Stimulated activated CD4-positive, alpha-beta T cell treated with anti-CD3 and anti-CD28 coated beads, TNF-alpha, amount 100 ng/mL, for 1 hour (primary cell): ENCODE measurements around the gene CCDC158.
"Not testable (repeated sequence)": the region's sequence is repeated elsewhere in the genome, so short reads cannot be mapped to it uniquely, and the experiment has no call there.

Experiments used
- DNase-seq, 3 donors: peaks; one replicate each; pipeline ENCODE4 v3.0.0-alpha.2; 2020; ENCODE audit warnings: low read depth in 3 of 3, low spot score in 1 of 3

CCDC158 gene

DNA sequence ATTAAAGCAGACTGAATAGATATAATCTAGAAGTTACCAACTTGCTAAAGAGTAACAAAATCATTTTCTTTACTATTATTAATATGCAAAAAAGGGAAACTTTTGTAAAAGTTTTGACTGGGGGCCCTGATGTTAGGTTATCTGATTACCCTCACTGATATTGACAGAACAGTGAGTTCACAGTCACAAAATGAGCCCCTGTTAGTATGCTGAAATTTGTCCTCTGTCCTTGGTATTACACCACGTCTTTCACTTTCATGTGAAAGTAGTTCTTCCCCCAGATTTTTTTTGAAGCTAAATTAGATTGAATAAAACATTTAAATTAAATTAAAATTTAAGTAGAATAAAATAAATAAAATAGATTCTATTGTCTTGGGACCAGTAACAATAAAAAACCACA is 108.5 kb downstream of the CCDC158 start:
- DNase-seq, result no peak

DNA sequence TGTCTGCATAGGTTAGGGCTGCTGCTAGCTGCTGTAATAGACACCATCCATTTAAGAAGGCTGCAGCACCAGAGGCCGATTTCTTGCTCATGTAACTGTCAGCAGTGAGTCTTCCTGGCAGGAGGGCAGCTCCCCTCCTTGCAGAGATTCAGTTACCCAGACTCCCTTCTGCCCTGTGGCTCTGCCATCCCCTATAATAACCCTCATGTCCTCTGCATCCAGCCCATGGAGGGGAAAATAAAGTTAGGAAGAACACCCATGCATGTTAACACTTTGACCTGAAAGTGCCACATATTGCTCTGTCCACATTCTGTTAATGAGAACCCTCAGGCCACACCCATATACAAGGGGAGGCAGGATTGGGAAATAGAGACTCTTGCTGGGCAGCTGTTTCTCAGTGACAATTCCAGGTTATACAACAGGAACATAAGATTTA is 109.0 kb downstream of the CCDC158 start:
- no peak for DNase-seq

DNA sequence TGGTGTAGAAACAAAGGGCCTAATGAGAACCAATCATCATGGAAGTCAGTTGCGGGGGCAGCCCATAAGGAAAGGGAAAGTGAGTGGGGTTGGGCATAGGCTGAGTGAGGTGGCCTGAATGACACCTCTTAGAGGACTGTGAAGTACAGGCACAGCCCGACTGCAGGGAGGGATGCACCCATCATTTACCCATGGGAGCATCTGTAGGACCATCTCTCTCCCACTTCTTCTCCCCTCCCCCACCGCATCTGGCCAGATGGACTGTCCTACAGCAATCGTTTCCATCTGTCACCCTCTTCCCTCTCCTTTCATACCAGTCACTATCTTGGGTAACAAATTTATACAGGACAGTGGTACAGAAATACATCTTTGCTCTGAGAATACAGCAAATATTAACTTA is 110.3 kb downstream of the CCDC158 start:
- DNase-seq, result no peak

DNA sequence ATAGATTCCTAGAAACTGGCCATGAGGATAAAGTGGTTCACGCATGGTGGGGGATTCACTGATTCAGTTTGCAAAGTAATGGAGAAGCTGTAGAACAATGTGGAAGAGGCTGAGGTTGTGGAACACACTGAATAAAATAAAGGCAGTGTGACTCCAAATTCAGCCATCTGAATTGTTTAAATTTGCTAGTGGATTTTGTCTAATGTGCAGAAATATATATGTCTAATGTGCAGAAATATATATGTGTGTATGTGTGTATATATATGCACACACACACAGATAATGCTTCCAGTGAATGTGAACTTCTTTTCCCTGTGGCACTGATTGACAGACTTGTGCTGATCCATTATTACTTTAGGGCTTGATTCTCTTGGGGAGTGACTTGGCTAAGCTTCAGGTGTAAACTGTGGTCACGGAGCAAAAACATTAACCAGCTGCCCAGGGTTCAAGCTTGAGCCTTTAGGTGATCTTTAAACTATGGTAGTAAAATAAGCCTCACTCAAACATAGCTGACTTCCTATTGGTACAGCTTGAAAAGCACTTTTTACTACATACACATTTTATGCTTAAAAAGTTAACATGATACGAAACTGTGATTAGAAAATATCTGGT is 110.9 kb downstream of the CCDC158 start:
- no peak for DNase-seq

DNA sequence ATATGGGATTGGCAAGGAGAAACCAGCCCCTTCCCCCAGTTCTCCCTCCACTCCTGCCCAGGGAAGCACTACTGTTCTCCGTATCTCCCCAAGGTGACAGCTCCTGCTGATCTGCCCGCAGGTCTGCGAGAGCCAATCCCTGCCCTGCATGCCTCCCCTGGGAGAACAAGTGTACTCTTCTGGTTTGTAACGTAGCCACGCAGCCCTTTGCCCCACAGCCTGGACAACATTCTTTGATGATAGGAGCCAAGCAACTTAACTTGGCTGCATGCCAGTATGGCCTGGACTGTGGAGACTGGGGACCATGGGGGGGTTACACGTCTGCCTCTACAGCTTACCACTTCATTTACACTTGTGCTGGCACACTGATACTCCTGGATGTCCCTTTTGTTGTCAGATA is 112.4 kb downstream of the CCDC158 start:
- DNase-seq, result no peak

DNA sequence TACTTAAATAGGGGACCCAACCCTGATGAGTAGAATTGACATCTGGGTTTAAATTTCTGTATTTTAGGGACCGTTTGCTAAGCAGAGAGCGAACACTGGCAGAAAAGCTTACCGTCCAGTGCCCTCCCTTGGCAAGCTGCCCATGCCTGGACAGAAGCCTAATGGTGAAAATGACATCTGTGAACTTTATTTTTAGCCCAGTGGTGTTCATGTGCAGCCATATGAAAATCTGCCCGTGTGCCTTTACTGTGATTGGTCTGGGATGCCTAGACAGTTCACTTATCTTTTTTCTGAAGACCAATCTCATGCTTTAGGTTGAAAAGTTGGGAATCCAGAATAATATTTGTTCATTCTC is 113.3 kb downstream of the CCDC158 start:
- no peak for DNase-seq

DNA sequence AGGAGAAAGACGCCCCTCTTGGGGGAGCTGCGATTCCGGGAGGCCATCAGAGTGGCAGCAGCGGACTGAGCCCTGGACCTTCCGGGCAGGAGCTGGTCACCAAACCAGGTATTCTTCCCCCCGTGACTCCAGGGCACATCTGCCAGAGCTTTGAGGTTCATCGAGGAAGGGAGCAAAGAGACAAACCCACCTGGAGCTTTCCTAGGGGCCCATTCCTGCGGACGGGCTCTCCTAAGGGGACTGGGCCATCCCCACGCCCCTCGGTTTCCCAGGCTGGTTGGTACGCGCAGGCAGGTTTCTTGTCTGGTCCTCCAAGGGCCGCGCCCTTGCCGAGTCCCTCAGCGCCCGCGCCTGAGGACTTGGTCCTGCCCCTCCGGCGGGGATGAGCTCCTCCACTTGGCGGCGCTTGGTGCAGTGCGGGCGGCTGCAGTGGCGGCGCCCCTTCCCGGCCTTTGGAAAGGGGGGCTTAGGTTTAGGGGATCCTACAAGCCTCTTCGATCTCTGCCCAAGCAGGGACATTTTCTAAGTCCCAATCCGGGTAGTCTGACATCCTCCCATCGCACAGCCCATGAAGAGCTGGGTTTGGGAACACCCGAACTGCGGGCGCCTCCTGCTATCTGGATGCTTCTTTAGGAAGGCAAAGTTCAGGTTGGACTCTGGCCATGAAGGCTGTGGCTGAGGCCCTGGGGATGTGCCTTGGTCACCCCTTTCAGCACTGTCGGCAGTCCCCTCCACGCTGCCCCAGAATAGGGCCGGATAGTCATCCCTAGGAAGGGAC is 113.9 kb downstream of the CCDC158 start:
- no peak for DNase-seq

DNA sequence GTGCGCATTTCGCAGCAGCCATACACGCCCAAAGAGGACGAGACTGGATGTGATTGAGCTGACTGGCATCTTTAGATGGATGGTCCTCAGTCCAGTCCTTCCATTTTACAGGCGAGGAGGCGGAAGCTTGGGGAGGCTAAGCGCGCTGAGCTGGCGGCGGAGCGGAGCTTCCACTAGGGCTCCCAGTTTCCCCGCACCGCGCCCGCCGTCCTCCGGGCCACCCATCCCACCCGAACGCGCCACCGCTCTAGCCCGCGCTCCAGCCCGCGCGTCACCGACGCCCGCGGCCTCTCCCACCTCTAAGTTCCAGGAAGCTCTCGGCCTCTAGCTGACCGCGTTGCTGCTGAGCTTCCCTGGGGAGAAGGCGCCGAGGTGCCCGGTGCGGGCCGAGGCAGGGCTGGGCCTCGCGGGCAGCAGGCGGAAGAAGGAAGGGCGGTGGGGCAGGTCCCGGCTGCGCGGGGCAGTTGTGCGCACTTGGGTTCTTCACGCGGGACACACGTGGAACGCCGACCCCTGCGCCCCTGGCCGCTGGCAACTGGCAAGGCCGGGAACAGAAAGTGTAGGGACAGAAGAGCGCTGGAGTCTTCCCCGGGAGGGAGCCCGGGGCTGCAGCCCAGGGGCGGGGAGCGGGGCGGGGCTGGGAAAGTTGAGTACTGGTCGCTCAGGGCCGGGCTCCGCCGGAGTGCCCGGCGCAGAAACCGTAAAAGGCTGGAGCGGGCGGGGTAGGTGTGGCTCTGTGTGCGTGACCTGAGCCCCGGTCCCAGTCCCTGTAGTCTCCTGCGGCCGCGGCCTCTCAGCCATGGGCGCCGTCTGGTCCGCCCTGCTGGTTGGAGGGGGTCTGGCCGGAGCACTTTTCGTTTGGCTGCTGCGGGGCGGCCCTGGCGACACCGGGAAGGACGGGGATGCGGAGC is 114.7 kb downstream of the CCDC158 start, which contains the start of gene STBD1:
Gene STBD1, plus strand, starts transcription at position 763 of the 911 bp plus-strand sequence. Its CDS starts 37 bp downstream, at position 800.
- peak in 1 of 3 donors; percentile 5 for DNase-seq

DNA sequence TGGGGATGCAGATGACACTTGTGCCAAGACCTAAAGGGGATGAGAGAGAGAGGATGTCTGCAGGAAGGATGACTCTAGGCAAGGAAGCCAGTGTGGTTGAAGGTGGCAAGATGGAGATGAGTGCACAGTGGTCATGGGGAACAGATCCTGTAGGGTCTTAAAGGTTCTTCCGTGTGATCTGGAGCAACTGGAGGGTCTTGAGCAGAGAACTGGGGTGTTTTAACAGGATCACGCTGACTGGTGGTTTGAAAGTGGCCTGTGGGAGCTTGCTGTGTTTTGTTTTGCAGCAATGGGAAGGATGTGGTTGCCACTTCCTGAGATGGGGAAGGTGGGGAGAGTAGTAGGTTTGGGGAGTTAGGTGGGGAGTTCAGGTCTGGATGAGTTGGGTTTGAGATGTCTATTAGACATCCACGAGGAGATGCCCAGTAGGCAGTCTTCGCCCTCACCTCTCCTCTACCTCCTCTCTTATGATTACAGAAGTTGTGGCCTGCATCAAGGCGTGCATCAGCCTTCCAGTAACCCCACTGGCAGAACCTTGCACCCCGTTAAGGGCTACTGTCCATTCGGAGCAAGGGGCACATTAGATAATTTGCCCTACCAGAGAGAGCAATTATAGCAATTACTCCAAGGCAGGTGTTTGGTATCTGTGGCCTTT is 115.8 kb downstream of the CCDC158 start:
- no peak for DNase-seq

DNA sequence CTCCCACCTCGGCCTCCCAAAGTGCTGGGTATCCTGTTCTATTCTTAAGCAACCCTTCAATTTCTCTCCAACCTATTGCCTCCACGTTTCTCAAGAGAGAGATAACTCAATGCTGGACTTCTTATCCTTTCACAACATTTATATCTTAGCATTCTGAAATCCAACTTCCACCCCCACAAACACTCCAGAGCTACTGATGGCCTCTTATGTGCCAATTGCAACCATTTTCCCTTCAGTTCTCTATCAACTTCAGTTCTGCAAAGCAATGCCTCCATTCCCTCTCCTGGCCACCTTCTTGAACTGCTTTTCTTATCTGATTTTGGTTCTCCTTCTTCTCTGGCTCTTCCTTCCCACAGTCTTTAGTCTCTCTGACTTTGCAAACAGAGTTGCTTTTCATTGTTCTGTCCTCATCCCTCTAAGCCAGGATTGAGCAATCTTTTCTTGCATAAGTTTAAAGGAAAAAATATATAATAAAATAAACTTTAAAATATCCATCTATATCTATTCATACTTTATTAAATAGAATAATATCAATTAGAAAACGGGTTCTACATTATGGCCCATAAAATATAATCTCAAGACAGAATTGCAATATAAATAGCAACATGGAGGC is 118.0 kb downstream of the CCDC158 start:
- no peak for DNase-seq

DNA sequence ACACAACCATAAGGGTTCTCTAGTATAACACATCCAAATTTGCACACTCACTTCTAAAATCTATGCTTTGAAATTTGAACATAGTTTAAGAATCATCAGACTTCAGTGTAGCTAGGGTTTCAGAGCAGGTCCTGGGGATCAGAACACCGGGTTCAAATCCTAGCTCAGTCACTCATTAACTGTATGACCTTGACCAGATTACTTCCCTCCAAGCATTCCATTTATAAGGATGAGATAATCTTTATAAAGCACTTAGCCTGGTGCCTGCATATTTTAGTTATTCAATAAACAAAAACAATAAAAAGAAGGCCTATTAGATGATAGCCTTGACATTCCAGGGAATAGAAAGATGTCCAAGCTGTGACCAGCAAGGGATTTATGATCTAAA is 119.2 kb downstream of the CCDC158 start:
- DNase-seq, result no peak

DNA sequence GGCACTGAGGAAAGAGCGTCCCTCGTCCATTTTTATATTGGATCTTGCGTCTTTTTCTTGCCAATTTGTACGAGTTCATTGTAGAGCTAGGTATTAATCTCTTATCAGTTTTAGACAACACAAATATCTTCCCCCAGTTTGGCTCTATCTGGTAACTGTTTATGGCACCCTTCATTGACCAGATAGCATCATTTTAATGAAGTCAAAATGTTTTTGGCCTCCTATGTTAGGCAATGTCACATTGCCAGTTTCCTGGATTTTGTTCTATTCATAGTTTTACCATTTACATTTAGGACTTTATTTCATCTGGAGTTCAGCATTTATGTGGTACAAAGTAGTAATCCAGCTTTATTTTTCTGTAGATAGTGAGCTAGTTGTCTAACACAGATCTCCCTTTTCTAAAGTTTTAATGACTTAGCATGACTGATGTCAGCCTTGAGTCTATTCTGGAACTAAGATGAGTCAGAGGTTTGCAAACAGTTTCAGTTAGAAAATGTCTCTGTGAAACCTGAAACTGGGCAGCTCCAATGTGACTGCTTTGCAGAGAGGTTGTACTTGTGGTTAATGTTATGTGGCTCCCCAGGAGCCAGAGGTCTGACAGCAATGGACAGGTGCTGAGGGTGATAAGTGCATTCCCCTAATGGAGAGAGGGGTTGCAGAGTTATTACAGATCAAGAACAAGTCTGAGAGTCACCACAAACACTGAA is 119.7 kb downstream of the CCDC158 start:
- no peak for DNase-seq

DNA sequence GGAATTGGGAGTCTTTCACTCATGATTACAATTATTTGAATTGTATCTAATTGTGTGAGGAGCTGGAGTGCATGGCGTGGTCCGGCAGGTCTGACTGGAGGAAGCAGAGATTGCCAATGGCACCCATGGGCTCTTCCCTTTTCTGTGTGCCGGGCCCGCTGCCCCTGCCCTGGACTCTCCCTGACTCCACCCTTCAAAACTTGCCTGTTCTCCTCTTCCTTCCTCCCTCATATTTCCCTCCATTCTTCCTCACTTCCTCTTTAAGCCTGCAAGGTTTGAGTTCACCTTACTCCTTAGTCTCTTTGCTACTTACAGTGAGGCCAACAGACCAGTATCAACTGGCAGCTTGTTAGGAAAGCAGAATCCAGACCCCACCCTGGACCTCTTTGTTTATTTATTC is 120.9 kb downstream of the CCDC158 start:
- no peak for DNase-seq

DNA sequence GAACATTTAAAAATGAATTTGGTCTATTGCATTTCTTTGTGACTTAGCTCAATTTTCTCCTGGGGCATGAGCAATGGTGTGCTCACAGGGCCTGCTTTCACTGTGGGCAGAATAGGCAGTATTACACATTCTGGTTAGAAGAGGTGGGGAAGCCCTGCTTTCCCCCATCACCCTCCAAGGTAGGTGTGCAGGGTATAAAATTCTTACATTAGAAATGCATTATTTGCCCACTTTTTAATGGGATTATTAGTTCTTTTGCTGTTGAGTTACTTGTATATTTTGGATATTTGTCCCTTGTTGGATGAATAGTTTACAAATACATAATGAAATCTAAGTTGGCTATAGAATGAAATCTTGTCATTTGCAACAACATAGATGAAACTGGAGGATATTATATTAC is 122.7 kb downstream of the CCDC158 start:
- no peak for DNase-seq

DNA sequence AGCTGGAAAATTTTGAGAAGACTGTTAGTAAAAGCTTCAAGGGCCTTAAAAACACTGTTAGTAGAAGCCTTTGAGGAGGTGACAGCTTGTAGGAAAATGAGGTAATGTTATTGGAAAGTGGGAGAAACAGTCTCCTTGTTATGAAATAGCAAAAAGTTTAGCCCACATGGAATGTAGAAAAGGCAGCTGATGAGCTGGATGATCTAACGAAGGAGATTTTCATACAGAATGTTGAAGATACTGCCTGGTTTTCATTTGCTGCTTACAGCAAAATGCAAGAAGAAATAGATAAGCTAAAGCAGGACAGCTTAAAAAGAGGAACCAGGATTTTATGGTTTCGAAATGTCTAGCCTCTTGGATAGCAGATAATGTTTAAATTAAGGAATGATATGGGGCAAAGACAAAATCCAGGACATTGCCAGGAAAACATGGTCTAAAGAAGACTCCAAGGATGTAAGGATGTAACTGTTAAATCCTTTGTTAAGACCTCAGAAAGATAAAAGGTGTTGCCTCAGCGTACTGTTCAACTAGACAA is 124.6 kb downstream of the CCDC158 start:
- no peak for DNase-seq

DNA sequence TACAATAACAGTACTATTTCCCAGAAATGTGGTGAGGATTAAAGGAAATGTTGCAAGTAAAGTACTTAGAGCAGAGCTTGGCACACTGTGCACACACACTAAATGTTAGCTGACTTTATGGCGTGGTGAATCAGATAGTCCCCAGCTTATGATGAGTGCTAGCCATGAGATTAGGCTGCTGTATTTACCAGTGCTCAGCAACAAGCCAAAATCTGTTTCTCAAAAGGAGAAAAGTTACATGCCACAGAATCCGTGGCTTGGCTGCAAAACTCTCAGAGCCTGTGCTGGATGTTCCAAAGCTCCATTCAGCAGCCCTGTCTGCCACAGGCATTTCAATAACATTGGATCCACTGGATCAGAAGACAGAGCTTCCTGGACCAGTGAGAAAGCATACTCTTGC is 127.2 kb downstream of the CCDC158 start:
- no peak for DNase-seq

DNA sequence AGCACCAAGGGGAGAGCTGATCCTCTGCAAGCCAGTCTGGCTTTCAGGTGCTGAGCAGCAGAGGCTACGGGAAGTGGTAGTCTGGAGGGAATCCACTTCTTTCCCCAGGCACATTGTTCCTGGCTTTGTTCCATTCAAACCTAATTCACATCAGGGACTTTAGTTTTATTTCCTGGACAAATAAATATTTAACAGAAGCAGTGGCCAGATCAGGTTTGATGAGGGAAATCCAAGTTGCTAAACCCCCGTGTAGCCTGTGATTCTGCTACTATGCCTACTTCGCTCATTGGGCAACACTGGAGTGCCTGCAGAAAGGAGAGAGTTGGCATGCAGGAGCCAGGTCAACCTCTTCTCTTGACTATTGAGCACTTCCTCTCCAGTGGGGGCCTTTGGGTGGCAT is 128.2 kb downstream of the CCDC158 start:
- DNase-seq, result no peak

DNA sequence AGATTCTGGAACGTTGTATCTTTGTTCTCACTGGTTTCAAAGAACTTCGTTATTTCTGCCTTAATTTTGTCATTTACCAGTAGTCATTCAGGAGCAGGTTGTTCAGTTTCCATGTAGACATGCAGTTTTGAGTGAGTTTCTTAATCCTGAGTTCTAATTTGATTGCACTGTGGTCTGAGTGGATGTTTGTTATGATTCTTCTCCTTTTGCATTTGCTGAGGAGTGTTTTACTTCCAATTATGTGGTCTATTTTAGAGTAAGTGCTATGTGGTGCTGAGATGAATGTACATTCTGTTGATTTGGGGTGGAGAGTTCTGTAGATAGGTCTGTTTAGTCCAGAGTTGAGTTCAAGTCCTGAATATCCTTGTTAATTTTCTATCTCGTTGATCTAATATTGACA is 133.1 kb downstream of the CCDC158 start:
- not testable (repeated sequence) for DNase-seq

DNA sequence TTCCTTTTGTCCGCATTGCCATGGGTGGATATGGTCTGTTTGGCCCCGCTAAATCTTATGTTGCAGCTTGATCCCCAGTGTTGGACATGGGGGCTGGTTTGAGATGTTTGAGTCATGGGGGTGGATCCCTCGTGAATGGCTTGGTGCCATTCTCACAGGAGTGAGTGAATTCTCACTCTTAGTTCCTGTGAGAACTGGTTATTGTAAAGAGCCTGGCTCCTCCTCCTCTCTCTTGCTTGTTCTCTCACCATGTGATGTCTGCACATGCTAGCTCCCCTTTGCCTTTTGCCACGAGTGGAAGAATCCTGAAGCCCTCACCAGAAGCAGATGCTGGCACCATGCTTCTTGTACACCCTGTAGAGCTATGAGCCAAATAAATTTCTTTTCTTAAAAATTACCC is 137.0 kb downstream of the CCDC158 start:
- DNase-seq, result no peak
